Fibroblast of lung (primary cell): ENCODE results near the gene MAST2.

Source experiments
- EZH2 ChIP-seq: IDR thresholded peaks from 2 replicates; pipeline ENCODE4 v1.5.1; 2012; ENCODE audit warnings: low read length, control low read depth, mild to moderate bottlenecking; ENCODE audit errors: missing control alignments
- TF ChIP-seq, protein P1 (sequence below), 2 donors: IDR thresholded peaks in 1 of 2; conservative IDR thresholded peaks in 1 of 2; 1 replicate in 1 of 2; 2 replicates in 1 of 2; pipeline ENCODE4 v1.5.1; 2011 to 2012; ENCODE audit warnings: low read length in 2 of 2, control low read depth in 1 of 2, inconsistent platforms in 1 of 2, low read depth in 1 of 2, mild to moderate bottlenecking in 1 of 2

DNA sequence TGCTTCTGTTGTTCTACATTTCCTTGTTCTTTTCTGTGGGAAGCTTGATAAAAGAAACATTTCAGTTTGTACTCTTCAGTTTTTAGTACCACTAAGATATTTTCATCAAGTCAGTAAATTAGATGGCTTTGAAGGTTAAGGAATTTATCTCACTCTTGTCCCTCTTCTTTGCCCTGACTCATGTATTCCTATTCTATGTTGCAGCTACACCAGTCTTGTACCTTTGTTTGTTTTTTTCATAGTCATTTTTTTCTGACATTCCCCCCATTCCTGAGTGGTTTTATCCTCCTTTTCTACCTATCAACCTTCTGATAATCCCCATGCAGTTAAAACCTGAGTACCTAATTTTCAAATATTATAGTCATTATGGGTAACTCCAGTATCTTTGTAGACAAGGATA, 65.4 kb downstream of the MAST2 start:
- TF ChIP-seq, protein P1, sequence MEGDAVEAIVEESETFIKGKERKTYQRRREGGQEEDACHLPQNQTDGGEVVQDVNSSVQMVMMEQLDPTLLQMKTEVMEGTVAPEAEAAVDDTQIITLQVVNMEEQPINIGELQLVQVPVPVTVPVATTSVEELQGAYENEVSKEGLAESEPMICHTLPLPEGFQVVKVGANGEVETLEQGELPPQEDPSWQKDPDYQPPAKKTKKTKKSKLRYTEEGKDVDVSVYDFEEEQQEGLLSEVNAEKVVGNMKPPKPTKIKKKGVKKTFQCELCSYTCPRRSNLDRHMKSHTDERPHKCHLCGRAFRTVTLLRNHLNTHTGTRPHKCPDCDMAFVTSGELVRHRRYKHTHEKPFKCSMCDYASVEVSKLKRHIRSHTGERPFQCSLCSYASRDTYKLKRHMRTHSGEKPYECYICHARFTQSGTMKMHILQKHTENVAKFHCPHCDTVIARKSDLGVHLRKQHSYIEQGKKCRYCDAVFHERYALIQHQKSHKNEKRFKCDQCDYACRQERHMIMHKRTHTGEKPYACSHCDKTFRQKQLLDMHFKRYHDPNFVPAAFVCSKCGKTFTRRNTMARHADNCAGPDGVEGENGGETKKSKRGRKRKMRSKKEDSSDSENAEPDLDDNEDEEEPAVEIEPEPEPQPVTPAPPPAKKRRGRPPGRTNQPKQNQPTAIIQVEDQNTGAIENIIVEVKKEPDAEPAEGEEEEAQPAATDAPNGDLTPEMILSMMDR (conservative IDR thresholded peaks at IDR 0.05 in 1 of 2, IDR thresholded peaks at IDR 0.05 in 1 of 2; ENCODE audit: low read depth in 1 of 2, low read length in 2 of 2), result no peak
- TF ChIP-seq EZH2, result no peak
